HepG2 (cell line): Measurements from ENCODE around the gene TCFL5. TPM values are rescaled to one million over a fixed set of nuclear protein-coding genes. Genes with fewer than 3 reads are reported as not detected.

Experiments
- ARHGAP35 ChIP-seq: sonication (generic); formaldehyde crosslinking; IDR thresholded peaks from 2 replicates; pipeline ENCODE4 v1.9.0; 2022; ENCODE audit warnings: mild to moderate bottlenecking, inconsistent platforms, moderate library complexity, missing genetic modification reagents, borderline replicate concordance
- ARID2 ChIP-seq: sonication (generic); formaldehyde crosslinking; IDR thresholded peaks from 2 replicates; pipeline ENCODE4 v1.8.1; 2022; ENCODE audit warnings: mild to moderate bottlenecking, missing genetic modification reagents, borderline replicate concordance
- CENPT ChIP-seq: sonication (generic); formaldehyde crosslinking; IDR thresholded peaks from 2 replicates; pipeline ENCODE4 v1.8.0; 2022; ENCODE audit warnings: low read depth, mild to moderate bottlenecking, moderate library complexity, missing genetic modification reagents
- GLMP ChIP-seq: sonication (generic); formaldehyde crosslinking; IDR thresholded peaks from 2 replicates; pipeline ENCODE4 v1.9.0; 2021; ENCODE audit warnings: missing genetic modification reagents, mild to moderate bottlenecking, borderline replicate concordance
- HIC2 ChIP-seq: sonication (generic); formaldehyde crosslinking; IDR thresholded peaks from 2 replicates; pipeline ENCODE4 v1.9.0; 2022; ENCODE audit warnings: low read depth, missing genetic modification reagents
- KAT8 ChIP-seq: IDR thresholded peaks from 2 replicates; pipeline ENCODE4 v1.6.1; 2016; ENCODE audit warnings: missing genetic modification reagents, missing compliant biosample characterization
- MAF1 ChIP-seq: sonication (generic); formaldehyde crosslinking; IDR thresholded peaks from 2 replicates; pipeline ENCODE4 v1.5.0; 2020; ENCODE audit warnings: missing genetic modification reagents, borderline replicate concordance
- MAFF ChIP-seq: IDR thresholded peaks from 2 replicates; pipeline ENCODE4 v1.6.1; 2011; ENCODE audit warnings: low read depth, low read length, improper control_type of control experiment
- MAX ChIP-seq: IDR thresholded peaks from 2 replicates; pipeline ENCODE4 v1.6.1; 2012; ENCODE audit warnings: inconsistent platforms
- MTA3 ChIP-seq: sonication (generic); formaldehyde crosslinking; IDR thresholded peaks from 2 replicates; pipeline ENCODE4 v1.4.0; 2020; ENCODE audit warnings: missing genetic modification reagents
- REL ChIP-seq: sonication (generic); formaldehyde crosslinking; conservative IDR thresholded peaks from 2 replicates; pipeline ENCODE4 v1.8.0; 2022; ENCODE audit warnings: mild to moderate bottlenecking, missing genetic modification reagents, moderate library complexity
- SKI ChIP-seq: fragments of 450-650 bp; IDR thresholded peaks from one replicate; pipeline ENCODE4 v1.6.1; 2018; ENCODE audit warnings: mild to moderate bottlenecking; ENCODE audit not compliant: partially characterized antibody
- SMAD3 ChIP-seq: sonication (generic); formaldehyde crosslinking; IDR thresholded peaks from 2 replicates; pipeline ENCODE4 v1.4.0; 2020; ENCODE audit warnings: missing genetic modification reagents
- STAT5B ChIP-seq: sonication (generic); formaldehyde crosslinking; IDR thresholded peaks from 2 replicates; pipeline ENCODE4 v1.4.0; 2020; ENCODE audit warnings: missing genetic modification reagents
- STAT6 ChIP-seq: sonication (generic); formaldehyde crosslinking; IDR thresholded peaks from 2 replicates; pipeline ENCODE4 v1.4.0; 2020; ENCODE audit warnings: missing genetic modification reagents, mild to moderate bottlenecking, borderline replicate concordance
- ZFP36L1 ChIP-seq: sonication (generic); formaldehyde crosslinking; IDR thresholded peaks from 2 replicates; pipeline ENCODE4 v1.8.0; 2022; ENCODE audit warnings: mild to moderate bottlenecking, missing genetic modification reagents, moderate library complexity
- ZNF205 ChIP-seq: IDR thresholded peaks from 2 replicates; pipeline ENCODE4 v1.6.1; 2018; ENCODE audit warnings: missing biosample characterization, missing genetic modification reagents
- ZNF264 ChIP-seq: sonication (generic); formaldehyde crosslinking; IDR thresholded peaks from 2 replicates; pipeline ENCODE4 v1.4.0; 2020; ENCODE audit warnings: missing genetic modification reagents
- ZNF317 ChIP-seq: sonication (generic); formaldehyde crosslinking; IDR thresholded peaks from 2 replicates; pipeline ENCODE4 v1.5.0; 2020; ENCODE audit warnings: mild to moderate bottlenecking, missing genetic modification reagents
- ZNF414 ChIP-seq: sonication (generic); formaldehyde crosslinking; IDR thresholded peaks from 2 replicates; pipeline ENCODE4 v1.5.0; 2020; ENCODE audit warnings: missing genetic modification reagents
- ZNF557 ChIP-seq: sonication (generic); formaldehyde crosslinking; IDR thresholded peaks from 2 replicates; pipeline ENCODE4 v1.4.0; 2020; ENCODE audit warnings: missing genetic modification reagents
- ZNF563 ChIP-seq: sonication (generic); formaldehyde crosslinking; IDR thresholded peaks from 2 replicates; pipeline ENCODE4 v1.8.0; 2022; ENCODE audit warnings: mild to moderate bottlenecking, moderate library complexity, missing genetic modification reagents
- ZNF761 ChIP-seq: sonication (generic); formaldehyde crosslinking; conservative IDR thresholded peaks from 2 replicates; pipeline ENCODE4 v1.4.0; 2020; ENCODE audit warnings: mild to moderate bottlenecking, missing genetic modification reagents
- ZSCAN21 ChIP-seq: sonication (generic); formaldehyde crosslinking; IDR thresholded peaks from 2 replicates; pipeline ENCODE4 v1.8.0; 2022; ENCODE audit warnings: mild to moderate bottlenecking, missing genetic modification reagents, moderate library complexity, borderline replicate concordance
- polyA plus RNA-seq, 8 experiments: library from polyadenylated mRNA; depleted of rRNA in 3 of 8; stranded (reverse) in 7 of 8; unstranded in 1 of 8; fragments of >200 nt; fragmentation: Illumina TruSeq in 4 of 8; extraction: Trizol in 4 of 8; gene quantifications; 2 replicates each; pipeline versions ENCODE4 v1.2.1 to v1.2.3, GENCODE V29; 2011 to 2016; ENCODE audit warnings: low read depth in 4 of 8, missing spikeins in 1 of 8, mixed read lengths in 1 of 8; ENCODE audit not compliant: insufficient read depth in 1 of 8
- total RNA-seq, 5 experiments: library from RNA; depleted of rRNA; stranded (reverse); fragments of >200 nt; fragmentation: Illumina TruSeq; extraction: Trizol; gene quantifications; 2 replicates each; pipeline ENCODE4 v1.2.3, GENCODE V29; 2016; ENCODE audit warnings: low read depth in 1 of 5

TCFL5 gene
- total and polyA plus RNA-seq, 2 of the 13 experiments (the other 11 are each of a cell fraction or from before 2014, with no cell fraction given), result 14.8 to 20.0 TPM

GRCh38 chr20:62791301-62792181 lies 70.1 kb downstream of the TCFL5 start (continued):
- TF ChIP-seq HIC2 (CRISPR knock-in tag) (peak; percentile 50; the same call in 1 of the 2 replicates), ARHGAP35 (CRISPR knock-in tag) (no peak; the same call in 1 of the 2 replicates), ZNF317 (peak; percentile 51; the same call in 1 of the 2 replicates), ZSCAN21 (CRISPR knock-in tag) (no peak; the same call in 1 of the 2 replicates), STAT5B (CRISPR knock-in tag) (no peak), KAT8 (CRISPR knock-in tag) (peak; percentile 81), ARID2 (CRISPR knock-in tag) (no peak), MAF1 (no peak), ZNF205 (CRISPR knock-in tag) (peak; percentile 93), REL (CRISPR knock-in tag) (no peak), ZNF563 (CRISPR knock-in tag) (peak; percentile 44; the same call in 1 of the 2 replicates), ZNF761 (CRISPR knock-in tag) (no peak), STAT6 (CRISPR knock-in tag) (no peak), CENPT (CRISPR knock-in tag) (no peak), SKI (peak; percentile 77), ZFP36L1 (CRISPR knock-in tag) (no peak), MTA3 (CRISPR knock-in tag) (no peak), MAFF (no peak), ZNF557 (no peak), MAX (peak; percentile 67), GLMP (CRISPR knock-in tag) (no peak), ZNF264 (CRISPR knock-in tag) (no peak; the same call in 1 of the 2 replicates), SMAD3 (CRISPR knock-in tag) (peak; percentile 95), ZNF414 (CRISPR knock-in tag) (no peak)
